ENCODE measurements around the gene LYPLAL1.
"Not testable (repeated sequence)": the region's sequence is repeated elsewhere in the genome, so short reads cannot be mapped to it uniquely, and the experiment has no call there.

The LYPLAL1 gene

DNA sequence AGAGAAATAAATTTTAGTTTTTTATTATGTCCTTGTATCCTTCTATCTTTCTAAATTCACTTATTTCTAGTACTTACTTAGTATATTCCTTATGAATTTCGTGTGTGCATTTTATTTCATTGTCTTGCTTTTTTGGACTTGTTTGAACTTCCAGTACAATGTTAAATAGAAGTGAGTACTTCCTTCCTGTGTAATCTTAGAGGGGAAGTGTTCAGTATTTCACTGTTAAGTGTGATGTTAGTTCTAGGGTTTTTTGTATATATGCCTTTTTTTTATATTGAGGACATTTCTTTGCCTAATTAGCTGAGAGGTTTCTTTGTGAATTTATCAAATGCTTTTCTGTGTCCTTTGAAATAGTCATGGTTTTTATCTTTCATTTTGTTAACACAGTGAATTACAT is 10.7 kb downstream of the LYPLAL1 start:
- DNase-seq (ENCODE audit: extremely low read depth, low read depth): no peak
- TF ChIP-seq, protein P1, sequence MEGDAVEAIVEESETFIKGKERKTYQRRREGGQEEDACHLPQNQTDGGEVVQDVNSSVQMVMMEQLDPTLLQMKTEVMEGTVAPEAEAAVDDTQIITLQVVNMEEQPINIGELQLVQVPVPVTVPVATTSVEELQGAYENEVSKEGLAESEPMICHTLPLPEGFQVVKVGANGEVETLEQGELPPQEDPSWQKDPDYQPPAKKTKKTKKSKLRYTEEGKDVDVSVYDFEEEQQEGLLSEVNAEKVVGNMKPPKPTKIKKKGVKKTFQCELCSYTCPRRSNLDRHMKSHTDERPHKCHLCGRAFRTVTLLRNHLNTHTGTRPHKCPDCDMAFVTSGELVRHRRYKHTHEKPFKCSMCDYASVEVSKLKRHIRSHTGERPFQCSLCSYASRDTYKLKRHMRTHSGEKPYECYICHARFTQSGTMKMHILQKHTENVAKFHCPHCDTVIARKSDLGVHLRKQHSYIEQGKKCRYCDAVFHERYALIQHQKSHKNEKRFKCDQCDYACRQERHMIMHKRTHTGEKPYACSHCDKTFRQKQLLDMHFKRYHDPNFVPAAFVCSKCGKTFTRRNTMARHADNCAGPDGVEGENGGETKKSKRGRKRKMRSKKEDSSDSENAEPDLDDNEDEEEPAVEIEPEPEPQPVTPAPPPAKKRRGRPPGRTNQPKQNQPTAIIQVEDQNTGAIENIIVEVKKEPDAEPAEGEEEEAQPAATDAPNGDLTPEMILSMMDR (IDR thresholded peaks at IDR 0.05; ENCODE audit: low read depth, low read length, missing control alignments): no peak
- H3K4me3 ChIP-seq (replicated peaks; ENCODE audit: low read depth, low read length): no peak overlapping the region

DNA sequence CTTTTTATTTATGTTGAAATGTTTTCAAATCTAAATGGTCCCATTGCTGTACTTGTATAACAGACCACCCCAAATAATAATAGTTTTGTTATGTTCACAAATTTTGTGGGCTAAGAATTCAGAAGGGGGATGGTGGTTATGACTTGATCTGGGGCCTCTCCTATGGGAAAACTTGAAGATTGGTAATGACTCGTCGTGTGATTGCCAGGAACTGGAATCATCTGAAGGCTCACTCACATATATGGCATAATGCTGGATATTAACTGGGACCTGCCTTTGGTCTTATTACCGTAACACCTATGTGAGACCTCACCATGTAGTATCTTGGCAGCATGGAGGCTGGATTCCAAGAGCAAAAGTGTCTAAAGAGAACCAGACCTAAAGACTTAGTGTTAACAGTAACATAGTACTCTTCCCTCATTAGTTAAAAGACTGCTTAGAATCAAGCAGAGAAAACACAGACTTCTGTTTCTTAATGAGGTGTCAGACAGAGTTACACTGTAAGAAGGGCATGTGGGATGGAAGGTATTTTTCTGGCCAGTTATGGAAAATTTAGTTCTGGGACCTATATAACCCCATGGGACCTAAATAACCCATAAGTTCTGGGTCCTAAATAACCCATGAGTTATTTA is 11.9 kb downstream of the LYPLAL1 start:
- DNase-seq (ENCODE audit: extremely low read depth, low read depth): no peak
- H3K4me3 ChIP-seq (replicated peaks; ENCODE audit: low read depth, low read length): no peak overlapping the region
- TF ChIP-seq, protein P1 (IDR thresholded peaks at IDR 0.05; ENCODE audit: low read depth, low read length, missing control alignments): no peak

DNA sequence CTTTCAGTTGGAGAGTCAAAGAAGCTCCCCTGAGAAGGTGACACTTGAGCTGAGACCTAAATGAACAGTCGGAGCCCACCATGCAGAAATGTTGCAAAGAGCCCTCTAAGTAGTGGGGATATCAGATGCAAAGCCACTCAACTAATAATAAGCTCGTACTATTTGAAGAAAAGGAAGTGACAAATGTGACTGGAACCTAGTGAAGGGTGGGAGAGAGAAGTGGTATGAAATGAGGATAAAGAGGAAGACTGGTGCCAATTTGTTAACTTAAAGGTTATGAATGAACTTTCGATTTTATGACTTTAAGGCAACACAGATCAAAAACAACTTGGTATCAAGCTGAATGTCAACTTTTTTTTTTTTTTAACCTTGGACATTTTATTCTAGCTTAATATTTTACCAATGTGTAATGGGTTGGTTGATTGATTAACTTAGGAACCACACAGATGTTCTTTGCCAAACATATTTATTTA is 14.7 kb downstream of the LYPLAL1 start:
- TF ChIP-seq, protein P1 (IDR thresholded peaks at IDR 0.05; ENCODE audit: low read depth, low read length, missing control alignments): no peak
- no peak for DNase-seq (ENCODE audit: extremely low read depth, low read depth)
- no peak overlapping the region for H3K4me3 ChIP-seq (replicated peaks; ENCODE audit: low read depth, low read length)

DNA sequence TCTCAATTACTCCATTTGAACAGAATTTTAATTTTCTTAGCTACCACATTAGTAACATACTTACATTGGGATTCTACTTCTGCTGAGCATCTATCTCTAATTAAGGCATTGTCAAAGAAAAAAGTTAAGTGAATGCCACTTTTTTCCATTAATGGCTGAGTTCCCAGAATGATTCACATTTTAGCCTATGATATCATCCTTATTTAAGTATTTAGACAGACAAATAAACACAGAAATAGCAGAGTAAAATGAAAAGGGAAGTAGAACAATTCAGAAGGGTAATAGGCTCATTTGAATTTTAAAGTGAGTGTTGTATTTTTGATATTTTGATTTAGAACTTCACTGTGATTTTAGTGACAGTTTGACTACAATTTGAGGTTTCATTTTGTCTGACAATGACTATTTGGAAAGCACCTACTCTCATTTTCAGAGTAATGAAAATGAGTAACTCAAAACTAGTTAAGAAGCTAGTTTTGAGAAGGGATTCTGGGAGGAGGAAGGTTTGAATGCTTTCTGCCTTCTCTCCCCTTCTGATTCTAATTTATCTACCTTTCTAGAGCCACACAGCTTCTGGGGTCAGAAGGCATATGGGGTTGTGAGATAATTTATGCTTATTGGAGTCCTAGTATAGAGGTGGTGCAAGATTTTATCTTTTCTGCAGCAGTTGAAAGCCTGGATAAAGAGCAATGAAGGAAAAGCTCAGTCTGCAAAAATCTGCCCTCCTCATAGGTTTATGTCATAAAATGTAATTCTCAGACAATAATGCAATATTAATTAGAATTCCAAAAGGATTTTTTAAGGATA is 15.5 kb downstream of the LYPLAL1 start:
- TF ChIP-seq, protein P1 (IDR thresholded peaks at IDR 0.05; ENCODE audit: low read depth, low read length, missing control alignments): no peak
- no peak overlapping the region for H3K4me3 ChIP-seq (replicated peaks; ENCODE audit: low read depth, low read length)
- DNase-seq (ENCODE audit: extremely low read depth, low read depth): peak; percentile 39

DNA sequence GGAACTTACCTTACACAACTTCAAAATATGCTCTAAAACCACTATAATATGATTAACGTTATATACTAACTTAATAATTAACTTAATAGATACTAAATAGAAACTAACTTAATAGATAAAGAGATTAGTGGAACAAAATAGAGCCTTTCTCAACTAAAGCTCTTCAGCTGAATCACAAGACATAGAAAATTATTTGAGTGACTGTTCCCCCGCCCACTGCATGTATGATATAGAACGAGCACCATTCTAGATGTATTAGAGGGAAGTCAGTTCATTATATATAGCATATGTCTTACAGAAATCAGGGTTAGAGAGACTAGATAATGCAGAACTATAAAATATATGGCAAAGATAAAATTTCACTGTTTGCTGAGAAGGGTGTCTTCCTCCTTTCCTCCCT is 16.3 kb downstream of the LYPLAL1 start:
- DNase-seq (ENCODE audit: extremely low read depth, low read depth): no peak
- TF ChIP-seq, protein P1 (IDR thresholded peaks at IDR 0.05; ENCODE audit: low read depth, low read length, missing control alignments): no peak
- H3K4me3 ChIP-seq (replicated peaks; ENCODE audit: low read depth, low read length): no peak overlapping the region

DNA sequence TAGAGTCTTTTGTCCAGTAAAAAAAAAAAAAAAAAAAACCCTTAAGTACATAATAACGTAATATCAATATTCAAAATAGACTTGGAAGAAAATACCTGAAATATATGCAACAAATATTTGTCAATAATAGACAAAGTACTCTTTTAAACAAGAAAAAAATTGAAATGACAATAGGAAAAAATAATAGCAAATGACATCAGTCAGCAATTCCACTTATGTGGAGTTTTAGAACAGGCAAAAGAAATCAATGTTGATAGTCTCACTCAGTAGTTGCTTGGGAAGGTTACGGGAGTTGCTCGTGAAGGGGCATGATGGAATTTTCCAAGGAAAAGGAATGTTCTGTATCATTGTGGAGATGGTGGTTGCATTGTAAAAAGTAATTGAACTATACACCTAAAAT is 16.9 kb downstream of the LYPLAL1 start:
- DNase-seq (ENCODE audit: extremely low read depth, low read depth): no peak
- no peak overlapping the region for H3K4me3 ChIP-seq (replicated peaks; ENCODE audit: low read depth, low read length)
- TF ChIP-seq, protein P1 (IDR thresholded peaks at IDR 0.05; ENCODE audit: low read depth, low read length, missing control alignments): no peak

DNA sequence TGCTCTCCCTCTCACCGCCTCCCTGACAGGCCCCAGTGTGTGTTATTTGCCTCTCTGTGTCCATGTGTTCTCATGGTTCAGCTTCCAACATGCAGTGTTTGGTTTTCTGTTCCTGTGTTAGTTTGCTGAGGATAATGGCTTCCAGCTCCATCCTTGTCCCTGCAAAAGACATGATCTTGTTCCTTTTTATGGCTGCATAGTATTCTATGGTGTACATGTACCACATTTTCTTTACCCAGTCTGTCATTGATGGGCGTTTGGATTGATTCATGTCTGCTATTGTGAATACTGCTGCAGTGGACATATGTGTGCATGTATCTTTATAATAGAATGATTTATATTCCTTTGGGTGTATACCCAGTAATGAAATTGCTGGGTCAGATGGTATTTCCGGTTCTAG is 22.2 kb downstream of the LYPLAL1 start:
- DNase-seq (ENCODE audit: extremely low read depth, low read depth); H3K4me3 ChIP-seq (replicated peaks; ENCODE audit: low read depth, low read length): not testable (repeated sequence)

Measured in HFF-Myc (cell line).